ENCODE measurements around the gene DSPP.

The DSPP gene

DNA sequence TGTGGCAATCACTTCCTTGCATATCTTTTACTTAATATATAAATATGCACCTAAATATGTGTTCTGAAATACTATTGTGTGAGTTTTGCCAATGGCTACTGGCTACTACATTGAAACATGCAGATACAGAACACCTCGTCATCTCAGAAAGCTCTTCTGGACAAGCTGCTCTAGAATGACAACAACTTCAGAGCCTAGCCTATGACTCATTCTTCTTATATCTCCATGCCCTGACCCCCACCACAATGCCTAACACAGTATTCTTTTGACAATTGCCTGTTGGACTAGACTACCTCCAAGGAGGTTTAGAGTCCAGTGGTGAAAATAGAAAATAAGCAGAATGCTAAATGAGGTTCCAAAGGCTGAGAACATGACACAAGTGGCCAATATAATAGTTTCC, 24.1 kb downstream of the DSPP start:
- DNase-seq, result no peak

DNA sequence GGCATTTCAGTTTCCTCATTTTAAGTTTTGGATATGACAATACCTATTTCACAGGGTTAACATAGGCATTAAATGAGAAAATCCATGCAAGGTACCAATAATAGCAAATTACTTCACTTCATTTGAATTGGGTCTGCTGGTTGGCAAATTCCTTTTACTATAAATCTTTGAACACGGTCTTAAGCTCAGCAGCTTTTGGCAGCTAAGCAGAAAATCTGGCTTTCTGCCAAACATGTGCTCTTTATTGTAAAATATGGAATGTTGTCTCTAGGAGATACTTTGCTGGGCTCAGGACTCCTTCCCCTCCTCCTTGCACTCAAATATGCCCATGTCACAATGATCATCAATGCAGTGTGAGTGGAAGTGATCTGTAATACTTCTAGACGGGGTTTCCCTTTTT, 24.9 kb downstream of the DSPP start:
- no peak for DNase-seq

DNA sequence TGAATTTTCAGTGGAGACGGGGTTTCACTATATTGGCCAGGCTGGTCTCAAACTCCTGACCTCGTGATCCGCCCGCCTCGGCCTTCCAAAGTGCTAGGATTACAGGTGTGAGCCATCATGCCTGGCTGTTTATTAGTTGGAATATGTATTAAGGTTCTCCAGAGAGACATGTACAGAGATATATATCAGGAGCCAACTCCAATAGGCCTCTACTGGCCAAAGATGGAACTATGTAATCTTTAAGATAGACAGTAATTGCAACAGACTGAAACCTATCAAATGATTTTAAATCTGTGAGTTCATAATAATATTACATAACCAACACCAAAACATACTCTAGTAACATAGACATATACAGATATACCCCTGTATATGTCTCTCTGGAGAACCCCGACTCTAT, 36.0 kb downstream of the DSPP start:
- DNase-seq, result no peak

DNA sequence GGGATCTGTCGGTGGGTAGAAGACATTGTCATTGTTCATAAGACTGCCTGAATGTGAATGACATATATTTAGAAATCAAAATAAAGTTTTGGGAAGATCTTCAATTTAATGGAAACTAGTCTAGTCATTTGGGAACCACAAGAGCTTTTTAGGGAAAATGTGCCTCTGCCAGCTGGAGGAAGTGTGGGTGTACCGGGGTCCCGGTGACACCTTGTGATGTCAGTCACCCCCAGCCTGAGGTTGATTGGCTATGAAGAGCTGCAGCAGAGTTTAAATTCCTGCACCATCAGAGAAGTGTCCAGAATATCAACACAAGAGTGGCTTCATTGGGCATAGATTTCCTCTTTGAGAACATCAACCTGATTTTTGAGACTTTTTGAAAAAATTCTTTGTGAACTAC, 41.7 kb downstream of the DSPP start, which contains the start of gene DMP1:
Gene DMP1, plus strand, starts transcription at position 301 of the 400 bp plus-strand sequence. CDS start 6,213 bp downstream, outside the sequence.
- no peak for DNase-seq

- no peak for DNase-seq
Observed at GRCh38 chr4:87650938-87651337, 42.6 kb downstream of the DSPP start.

GRCh38 chr4:87651941-87652340, 43.6 kb downstream of the DSPP start:
- DNase-seq, result no peak

- no peak for DNase-seq
Observed at GRCh38 chr4:87654487-87655044, 46.2 kb downstream of the DSPP start.

DNA sequence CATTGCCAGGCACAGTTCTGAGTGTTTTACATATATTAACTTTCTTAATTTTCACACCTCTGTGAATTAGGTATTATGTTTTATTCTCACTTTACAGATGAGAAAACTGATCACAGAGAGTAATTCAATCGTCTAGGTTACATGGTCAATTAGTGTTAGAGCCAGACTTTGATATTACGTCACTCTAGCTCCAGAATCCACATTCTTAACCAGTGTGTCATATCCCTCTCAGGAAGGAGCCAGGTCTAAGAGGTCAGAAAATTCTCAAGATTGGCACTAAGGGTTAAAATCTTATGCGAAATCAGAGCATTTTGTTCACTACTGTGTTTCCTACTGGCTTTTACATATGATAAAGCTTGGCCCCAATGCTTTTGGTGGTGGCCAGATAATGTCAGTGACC, 49.2 kb downstream of the DSPP start:
- DNase-seq, result no peak

GRCh38 chr4:87659247-87659931, 51.1 kb downstream of the DSPP start:
- no peak for DNase-seq

GRCh38 chr4:87662871-87663270, 54.5 kb downstream of the DSPP start:
- no peak for DNase-seq
